WTC11 (cell line): ENCODE data around the gene PRKCE.

Experiments used
- CTCF ChIP-seq: fragments of 200-600 bp; IDR thresholded peaks from 2 replicates; pipeline ENCODE4 v1.8.0; 2022; ENCODE audit warnings: antibody characterized with exemption
- NFYB ChIP-seq: sonication (generic); formaldehyde crosslinking; conservative IDR thresholded peaks from 2 replicates; pipeline ENCODE4 v1.8.0; 2022; ENCODE audit warnings: low read depth, missing genetic modification reagents
- NR1H2 ChIP-seq: sonication (generic); formaldehyde crosslinking; IDR thresholded peaks from 2 replicates; pipeline ENCODE4 v1.9.0; 2021; ENCODE audit warnings: mild to moderate bottlenecking, moderate library complexity, missing genetic modification reagents
- RELA ChIP-seq: sonication (generic); formaldehyde crosslinking; IDR thresholded peaks from 2 replicates; pipeline ENCODE4 v1.8.1; 2022; ENCODE audit warnings: missing genetic modification reagents, mild to moderate bottlenecking, borderline replicate concordance
- TEAD4 ChIP-seq: sonication (generic); formaldehyde crosslinking; IDR thresholded peaks from 2 replicates; pipeline ENCODE4 v1.8.0; 2022; ENCODE audit warnings: mild to moderate bottlenecking, missing genetic modification reagents

DNA sequence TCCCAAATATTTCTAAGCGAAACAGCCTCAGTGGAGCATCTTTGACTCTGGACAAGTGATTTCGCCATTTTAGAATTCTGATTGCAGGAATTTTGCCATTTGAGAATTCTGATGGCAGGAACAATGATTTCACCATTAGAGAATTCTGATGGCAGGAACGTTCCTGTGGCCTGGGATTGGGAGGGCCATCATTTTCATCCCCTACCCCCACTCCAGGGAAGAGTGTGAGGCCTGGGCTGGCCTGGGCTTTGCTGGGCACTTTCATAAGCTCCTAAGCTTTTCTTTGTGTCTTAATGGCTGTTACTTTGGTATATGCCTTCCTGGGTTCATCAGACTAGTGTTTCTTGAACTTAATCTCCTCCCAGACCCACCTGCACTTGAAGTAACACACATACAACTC is 516.4 kb downstream of the PRKCE start:
- no peak for TF ChIP-seq NR1H2 (CRISPR knock-in tag)
- no peak for TF ChIP-seq RELA (CRISPR knock-in tag)
- TF ChIP-seq NFYB (CRISPR knock-in tag) = no peak
- no peak for TF ChIP-seq TEAD4 (CRISPR knock-in tag)
- TF ChIP-seq CTCF = no peak
